Liver (tissue), 9 donors: Measurements from ENCODE around the gene EIPR1. TPM values are rescaled to one million over a fixed set of nuclear protein-coding genes. Genes with fewer than 3 reads are reported as not detected.

Experiments
- DNase-seq: peaks from one replicate; pipeline ENCODE4 v3.0.0-alpha.2; 2017; ENCODE audit warnings: low spot score
- H3K27ac ChIP-seq, 2 donors: one replicate each; pipeline ENCODE4 v1.7.0; 2013; ENCODE audit warnings: inconsistent platforms in 2 of 2, low read length in 2 of 2, control low read depth in 1 of 2, low read depth in 1 of 2, mild to moderate bottlenecking in 1 of 2
- H3K27me3 ChIP-seq, 4 donors: one replicate each; pipeline versions ENCODE4 v1.6.1 to v1.7.0; 2013; ENCODE audit warnings: low read length in 3 of 4, inconsistent platforms in 1 of 4, mild to moderate bottlenecking in 1 of 4, moderate library complexity in 1 of 4; ENCODE audit not compliant: control insufficient read depth in 4 of 4, insufficient read depth in 4 of 4
- H3K36me3 ChIP-seq, 4 donors: one replicate each; pipeline versions ENCODE4 v1.6.1 to v1.7.0; 2013; ENCODE audit warnings: low read length in 3 of 4, mild to moderate bottlenecking in 3 of 4, low read depth in 1 of 4, moderate library complexity in 1 of 4; ENCODE audit not compliant: control insufficient read depth in 4 of 4, insufficient read depth in 3 of 4
- H3K4me1 ChIP-seq, 4 donors: one replicate each; pipeline versions ENCODE4 v1.6.1 to v1.7.0; 2013; ENCODE audit warnings: low read length in 3 of 4, mild to moderate bottlenecking in 3 of 4, moderate library complexity in 1 of 4; ENCODE audit not compliant: control insufficient read depth in 4 of 4, insufficient read depth in 4 of 4
- H3K4me3 ChIP-seq, 3 donors: one replicate each; pipeline versions ENCODE4 v1.6.1 to v1.7.0; 2013; ENCODE audit warnings: low read length in 3 of 3, control low read depth in 1 of 3, low read depth in 1 of 3, mild to moderate bottlenecking in 1 of 3
- H3K9ac ChIP-seq, 2 donors: one replicate each; pipeline ENCODE4 v1.7.0; 2013; ENCODE audit warnings: low read length in 2 of 2, mild to moderate bottlenecking in 2 of 2, moderate library complexity in 2 of 2, control low read depth in 1 of 2, low read depth in 1 of 2
- H3K9me3 ChIP-seq, 4 donors: one replicate each; pipeline versions ENCODE4 v1.6.1 to v1.7.0; 2013; ENCODE audit warnings: low read length in 3 of 4; ENCODE audit not compliant: control insufficient read depth in 4 of 4
- HNF4G ChIP-seq: IDR thresholded peaks from 2 replicates; pipeline ENCODE4 v1.6.1; 2016; ENCODE audit warnings: antibody characterized with exemption
- JUND ChIP-seq, 2 donors: IDR thresholded peaks; 2 replicates each; pipeline ENCODE4 v1.6.1; 2016; ENCODE audit warnings: antibody characterized with exemption in 2 of 2
- RAD21 ChIP-seq, 2 donors: IDR thresholded peaks; 2 replicates each; pipeline ENCODE4 v1.6.1; 2016; ENCODE audit warnings: antibody characterized with exemption in 2 of 2, mild to moderate bottlenecking in 2 of 2
- RXRA ChIP-seq, 2 donors: IDR thresholded peaks; 2 replicates each; pipeline ENCODE4 v1.6.1; 2017 to 2018; ENCODE audit warnings: antibody characterized with exemption in 2 of 2, mild to moderate bottlenecking in 1 of 2
- SP1 ChIP-seq: IDR thresholded peaks from 2 replicates; pipeline ENCODE4 v1.6.1; 2018; ENCODE audit warnings: antibody characterized with exemption, mild to moderate bottlenecking
- TAF1 ChIP-seq: conservative IDR thresholded peaks from 2 replicates; pipeline ENCODE4 v1.6.1; 2016; ENCODE audit warnings: antibody characterized with exemption, mild to moderate bottlenecking
- YY1 ChIP-seq: IDR thresholded peaks from 2 replicates; pipeline ENCODE4 v1.6.1; 2016; ENCODE audit warnings: antibody characterized with exemption, mild to moderate bottlenecking
- WGBS: extraction: QIAGEN DNeasy Blood & Tissue Kit; methylation state at CpG from one replicate; pipeline ENCODE4 v1.1.7; 2013; 5-methylcytosine and 5-hydroxymethylcytosine counted together
- polyA plus RNA-seq, 2 donors: library from polyadenylated mRNA; stranded (reverse) in 1 of 2; unstranded in 1 of 2; fragments of 200-250 nt in 1 of 2; fragments of >200 nt in 1 of 2; fragmentation: Nextera tagmentation in 1 of 2; extraction: Ambion mirVana in 1 of 2; gene quantifications; one replicate each; pipeline versions ENCODE4 v1.2.1 to v1.2.3, GENCODE V29; 2013 to 2015
- total RNA-seq, 2 donors: library from RNA; depleted of rRNA; stranded (reverse); fragments of >200 nt; gene quantifications; one replicate each; pipeline ENCODE4 v1.2.3, GENCODE V29; 2014
- TF ChIP-seq, protein P1 (sequence below): fragments of 150-350 bp; IDR thresholded peaks from 2 replicates; pipeline ENCODE4 v1.5.1; 2017; ENCODE audit warnings: improper control_type of control experiment, low read depth, low read length; ENCODE audit not compliant: missing input control
- TF ChIP-seq, protein P2 (sequence below): IDR thresholded peaks from 2 replicates; pipeline ENCODE4 v1.6.1; 2016; ENCODE audit warnings: antibody characterized with exemption
- donor health status: healthy.
- donor health status: healthy.
- donor health status: healthy.
- donor health status: healthy.
- donor health status: healthy.

EIPR1 gene
- total and polyA plus RNA-seq, 4 donors = 7.6 to 12.1 (median 11.4) TPM

DNA sequence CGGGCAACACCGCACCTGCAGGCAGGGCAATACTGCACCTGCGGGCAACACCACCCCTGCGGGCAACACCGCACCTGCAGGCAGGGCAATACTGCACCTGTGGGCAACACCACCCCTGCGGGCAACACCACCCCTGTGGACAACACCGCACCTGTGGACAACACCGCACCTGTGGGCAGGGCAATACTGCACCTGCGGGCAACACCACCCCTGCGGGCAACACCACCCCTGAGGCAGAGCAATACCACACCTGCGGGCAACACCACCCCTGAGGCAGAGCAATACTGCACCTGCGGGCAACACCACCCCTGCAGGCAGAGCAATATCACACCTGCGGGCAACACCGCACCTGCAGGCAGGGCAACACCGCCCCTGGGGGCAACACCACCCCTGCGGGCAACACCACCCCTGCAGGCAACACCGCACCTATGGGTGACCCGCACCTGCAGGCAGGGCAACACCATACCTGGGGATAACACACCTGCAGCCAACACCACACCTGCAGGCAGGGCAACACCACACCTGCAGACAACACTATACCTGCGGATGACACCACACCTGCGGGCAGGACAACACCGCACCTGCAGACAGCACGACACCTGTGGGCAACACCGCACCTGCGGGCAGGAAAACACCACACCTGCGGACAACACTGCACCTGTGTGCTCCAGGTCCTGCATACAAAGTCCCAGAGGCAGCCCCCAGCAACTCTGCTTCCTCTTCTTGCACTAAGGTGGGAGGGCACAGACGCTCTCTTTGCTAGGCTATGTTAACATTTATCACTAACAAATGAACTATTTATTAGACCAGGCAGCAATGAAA lies 57.7 kb downstream of the EIPR1 start:
- H3K4me3 ChIP-seq = no peak overlapping the region
- no peaks in the 10 kb centered on the region for H3K9me3 ChIP-seq
- peaks cover 0 to 5% (median 4%) of the 10 kb centered on the region in 4 donors for H3K36me3 ChIP-seq
- WGBS = 95% methylated on average over 26 of the region's 26 CpGs
- H3K27me3 ChIP-seq = no peaks in the 10 kb centered on the region
- TF ChIP-seq, protein P1, sequence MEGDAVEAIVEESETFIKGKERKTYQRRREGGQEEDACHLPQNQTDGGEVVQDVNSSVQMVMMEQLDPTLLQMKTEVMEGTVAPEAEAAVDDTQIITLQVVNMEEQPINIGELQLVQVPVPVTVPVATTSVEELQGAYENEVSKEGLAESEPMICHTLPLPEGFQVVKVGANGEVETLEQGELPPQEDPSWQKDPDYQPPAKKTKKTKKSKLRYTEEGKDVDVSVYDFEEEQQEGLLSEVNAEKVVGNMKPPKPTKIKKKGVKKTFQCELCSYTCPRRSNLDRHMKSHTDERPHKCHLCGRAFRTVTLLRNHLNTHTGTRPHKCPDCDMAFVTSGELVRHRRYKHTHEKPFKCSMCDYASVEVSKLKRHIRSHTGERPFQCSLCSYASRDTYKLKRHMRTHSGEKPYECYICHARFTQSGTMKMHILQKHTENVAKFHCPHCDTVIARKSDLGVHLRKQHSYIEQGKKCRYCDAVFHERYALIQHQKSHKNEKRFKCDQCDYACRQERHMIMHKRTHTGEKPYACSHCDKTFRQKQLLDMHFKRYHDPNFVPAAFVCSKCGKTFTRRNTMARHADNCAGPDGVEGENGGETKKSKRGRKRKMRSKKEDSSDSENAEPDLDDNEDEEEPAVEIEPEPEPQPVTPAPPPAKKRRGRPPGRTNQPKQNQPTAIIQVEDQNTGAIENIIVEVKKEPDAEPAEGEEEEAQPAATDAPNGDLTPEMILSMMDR = no peak
- TF ChIP-seq RXRA (IDR thresholded peaks at IDR 0.05) (no peak), YY1 (no peak), TAF1 (no peak), RAD21 (IDR thresholded peaks at IDR 0.05) (no peak), SP1 (no peak), JUND (IDR thresholded peaks at IDR 0.05) (no peak)
- TF ChIP-seq, protein P2, sequence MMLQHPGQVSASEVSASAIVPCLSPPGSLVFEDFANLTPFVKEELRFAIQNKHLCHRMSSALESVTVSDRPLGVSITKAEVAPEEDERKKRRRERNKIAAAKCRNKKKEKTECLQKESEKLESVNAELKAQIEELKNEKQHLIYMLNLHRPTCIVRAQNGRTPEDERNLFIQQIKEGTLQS = no peak
- H3K9ac ChIP-seq = no peak overlapping the region
- H3K27ac ChIP-seq = no peak overlapping the region
- DNase-seq = no peak
- peaks cover 4 to 25% (median 11%) of the 10 kb centered on the region in 4 donors for H3K4me1 ChIP-seq

DNA sequence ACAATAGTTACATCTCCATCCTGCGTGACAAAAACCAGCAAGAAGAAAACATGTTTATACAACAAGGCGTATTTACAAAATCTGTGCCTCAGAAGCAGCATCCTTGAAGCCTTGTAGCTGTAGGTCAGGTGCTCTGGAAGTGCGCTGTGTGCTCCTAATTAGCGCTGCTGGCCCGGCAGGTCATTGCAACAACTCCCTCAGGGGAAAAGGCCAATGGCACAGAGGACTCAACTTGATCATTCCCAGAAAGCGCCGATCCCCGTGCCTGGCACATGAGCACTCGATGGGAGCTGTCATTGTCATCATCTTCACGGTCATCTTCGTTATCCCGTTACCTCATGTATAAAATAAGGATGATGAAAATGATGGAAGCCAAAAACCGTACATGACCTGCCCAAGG lies 58.5 kb downstream of the EIPR1 start:
- Histone ChIP-seq H3K36me3 (peaks cover 0 to 5% (median 4%) of the 10 kb centered on the region in 4 donors), H3K4me1 (peaks cover 2 to 17% (median 6%) of the 10 kb centered on the region in 4 donors), H3K9ac (no peak overlapping the region), H3K9me3 (no peaks in the 10 kb centered on the region), H3K27ac (no peak overlapping the region), H3K27me3 (no peaks in the 10 kb centered on the region), H3K4me3 (no peak overlapping the region)
- DNase-seq = no peak
- WGBS = 91% methylated on average over 13 of the region's 13 CpGs
- TF ChIP-seq YY1 (no peak), HNF4G (no peak), RXRA (IDR thresholded peaks at IDR 0.05) (peak; percentile 23 to 71), SP1 (no peak), RAD21 (IDR thresholded peaks at IDR 0.05) (no peak)
- TF ChIP-seq, protein P2 = no peak
- TF ChIP-seq, protein P1 = no peak

DNA sequence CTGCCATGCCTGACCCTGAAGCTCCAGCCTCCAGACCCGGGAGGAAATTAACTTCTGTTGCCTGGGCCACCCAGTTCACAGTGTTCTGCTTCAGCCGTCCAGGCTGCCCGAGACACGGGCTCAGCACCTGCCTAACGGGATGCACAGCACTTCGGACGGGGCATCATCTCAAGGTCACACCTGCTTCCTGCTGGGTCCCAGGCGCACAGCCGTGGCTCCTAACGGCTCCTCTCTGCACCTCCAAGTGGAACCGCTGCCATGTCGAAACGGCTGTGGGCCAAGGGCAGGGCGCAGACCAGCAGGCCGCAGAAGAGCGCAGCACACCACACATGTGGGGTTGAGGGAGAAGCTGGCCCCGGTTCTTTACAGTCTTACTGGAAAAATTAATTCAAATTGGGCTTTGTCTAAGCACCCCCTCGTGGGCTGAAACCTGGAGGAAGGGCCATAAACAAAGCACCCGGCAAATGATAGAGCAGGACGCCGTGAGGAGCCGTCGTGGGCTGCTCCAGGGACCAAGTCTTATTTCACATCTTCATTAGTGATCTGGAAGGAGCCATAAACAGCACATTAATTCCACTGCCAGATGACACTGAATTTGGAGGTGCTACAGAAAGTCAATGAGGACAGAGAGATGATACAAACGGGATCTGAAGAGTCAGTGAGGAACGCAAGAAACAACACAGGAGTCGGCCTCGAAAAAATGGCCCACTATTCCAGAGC lies 59.6 kb downstream of the EIPR1 start:
- no peak for TF ChIP-seq RAD21 (IDR thresholded peaks at IDR 0.05)
- TF ChIP-seq HNF4G = no peak
- Histone ChIP-seq H3K27me3 (no peaks in the 10 kb centered on the region), H3K4me1 (peaks cover 0 to 6% (median under 1%) of the 10 kb centered on the region in 4 donors), H3K4me3 (no peak overlapping the region), H3K9ac (no peak overlapping the region), H3K27ac (no peak overlapping the region), H3K9me3 (no peaks in the 10 kb centered on the region), H3K36me3 (peaks cover 0 to 5% (median 4%) of the 10 kb centered on the region in 4 donors)
- 97% methylated on average over 27 of the region's 27 CpGs for WGBS
- no peak for DNase-seq
